Measurements from ENCODE around the gene ARHGAP25. TPM values are rescaled to one million over a fixed set of nuclear protein-coding genes. Genes with fewer than 3 reads are reported as not detected.

ARHGAP25 gene
- total and polyA plus RNA-seq, 2 experiments from 2014 or later, result 1.9 to 2.0 TPM

- no peak overlapping the region for H3K4me2 ChIP-seq
- H3K9me3 Mint-ChIP-seq, result no peaks in the 10 kb centered on the region
- H3K4me3 Mint-ChIP-seq, result no peak overlapping the region
- no peaks in the 10 kb centered on the region for H3K9me2 ChIP-seq (ENCODE audit: insufficient read depth)
- H3K36me3 ChIP-seq (ENCODE audit: insufficient read depth), result no peaks in the 10 kb centered on the region
- no peak overlapping the region for H2AFZ ChIP-seq
- peaks cover 5% of the 10 kb centered on the region for H3K27me3 Mint-ChIP-seq (ENCODE audit: insufficient read depth, low read depth, poor library complexity)
- ATAC-seq, result no peak
- H3F3A ChIP-seq (replicated peaks; ENCODE audit: low read depth), result no peaks in the 10 kb centered on the region
- H3K27me3 ChIP-seq (ENCODE audit: insufficient read depth), result no peaks in the 10 kb centered on the region
- no peak for DNase-seq (ENCODE audit: low spot score)
- no peaks in the 10 kb centered on the region for H4K20me1 ChIP-seq (replicated peaks; ENCODE audit: insufficient read depth)
- TF ChIP-seq ZNF331 (CRISPR knock-in tag; IDR thresholded peaks at IDR 0.05; ENCODE audit: low read depth) (no peak), POLR2AphosphoS5 (IDR thresholded peaks at IDR 0.05; ENCODE audit: low read depth) (no peak), STAT1 (IDR thresholded peaks at IDR 0.05; ENCODE audit: unreplicated experiment) (no peak), EZH2phosphoT487 (IDR thresholded peaks at IDR 0.05; ENCODE audit: unreplicated experiment) (no peak), ETS1 (IDR thresholded peaks at IDR 0.05) (no peak), NANOG (IDR thresholded peaks at IDR 0.05; ENCODE audit: borderline replicate concordance) (no peak), JUNB (IDR thresholded peaks at IDR 0.05; ENCODE audit: unreplicated experiment) (no peak), ZNF462 (CRISPR knock-in tag; IDR thresholded peaks at IDR 0.05) (no peak), CTCF (conservative IDR thresholded peaks at IDR 0.05; ENCODE audit: low read depth in 2 of 2) (no peak), ZNF114 (CRISPR knock-in tag; IDR thresholded peaks at IDR 0.05) (no peak)
- H3K79me2 ChIP-seq (replicated peaks; ENCODE audit: insufficient read depth), result no peaks in the 10 kb centered on the region
- H3K4me1 Mint-ChIP-seq, result peaks cover 7% of the 10 kb centered on the region; the same call in 2 of the 3 replicates
- H3K4me1 ChIP-seq (ENCODE audit: insufficient read depth), result no peaks in the 10 kb centered on the region
- H3K4me3 ChIP-seq, result no peak overlapping the region
- H3K27ac ChIP-seq (ENCODE audit: low read depth), result no peak overlapping the region
- H3K36me3 Mint-ChIP-seq (ENCODE audit: low read depth), result no peaks in the 10 kb centered on the region
- 0 out of 2 replicates have a peak overlapping the region, but pooled peaks have one; percentile 41 for H3K27ac Mint-ChIP-seq
These were observed 13.0 kb upstream of the ARHGAP25 start for GRCh38 chr2:68721482-68722101.
